Transverse colon (tissue), 4 donors: ENCODE results near the gene RSPH10B2. TPM values are rescaled to one million over a fixed set of nuclear protein-coding genes. Genes with fewer than 3 reads are reported as not detected.
"Not testable (repeated sequence)": the region's sequence is repeated elsewhere in the genome, so short reads cannot be mapped to it uniquely, and the experiment has no call there.

ENCODE experiments used
- DNase-seq: peaks from one replicate; pipeline ENCODE4 v3.0.0-alpha.2; 2019
- H3K27ac ChIP-seq, 4 donors: fragments of 200-600 bp; sonication (generic); 2 replicates each; pipeline ENCODE4 v1.5.1; 2016 to 2018; ENCODE audit warnings: inconsistent platforms in 4 of 4
- H3K27me3 ChIP-seq: fragments of 200-600 bp; sonication (generic); 2 replicates; pipeline ENCODE4 v1.5.1; 2017; ENCODE audit warnings: inconsistent platforms
- H3K36me3 ChIP-seq, 4 donors: fragments of 200-600 bp; sonication (generic); 2 replicates each; pipeline ENCODE4 v1.5.1; 2017 to 2019; ENCODE audit warnings: inconsistent platforms in 4 of 4
- H3K4me1 ChIP-seq, 4 donors: fragments of 200-600 bp; sonication (generic); 2 replicates each; pipeline ENCODE4 v1.5.1; 2017 to 2020; ENCODE audit warnings: inconsistent platforms in 4 of 4
- H3K4me3 ChIP-seq, 4 donors: fragments of 200-600 bp; sonication (generic); 1 replicate in 1 of 4; 2 replicates in 3 of 4; pipeline versions ENCODE4 v1.5.1 to v1.6.1; 2017 to 2019; ENCODE audit warnings: inconsistent platforms in 4 of 4
- H3K9me3 ChIP-seq, 2 donors: fragments of 200-600 bp; sonication (generic); 2 replicates each; pipeline ENCODE4 v1.5.1; 2017 to 2019; ENCODE audit warnings: inconsistent platforms in 2 of 2
- EP300 ChIP-seq: sonication (generic); formaldehyde crosslinking; IDR thresholded peaks from one replicate; pipeline ENCODE4 v1.6.1; 2017; ENCODE audit warnings: antibody characterized with exemption, low read depth
- POLR2A ChIP-seq: fragments of 450-650 bp; IDR thresholded peaks from one replicate; pipeline ENCODE4 v1.6.1; 2016; ENCODE audit warnings: antibody characterized with exemption, mild to moderate bottlenecking, moderate library complexity
- POLR2AphosphoS5 ChIP-seq, 3 donors: sonication (generic); formaldehyde crosslinking; IDR thresholded peaks; one replicate each; pipeline ENCODE4 v1.6.1; 2016; ENCODE audit warnings: antibody characterized with exemption in 3 of 3
- WGBS, 2 donors: methylation state at CpG; one replicate each; pipeline ENCODE4 v1.1.5; 2018; ENCODE audit warnings: low coverage in 1 of 2; 5-methylcytosine and 5-hydroxymethylcytosine counted together
- in situ Hi-C, 4 donors: fragments of 200-750 bp; cut with MboI; loops; one replicate each; pipeline versions ENCODE4 v1.15.0 to v1.15.1; 2017; ENCODE audit warnings: low sequenced_read_pairs in 3 of 4, low pct_ligation_motif_present in 1 of 4, low pct_unique_long_range_greater_than_20kb in 1 of 4
- intact Hi-C: fragments of 100-400 bp; cut with DNase I; formaldehyde crosslinking; loops from one replicate; pipeline ENCODE4 v1.15.1; 2023; ENCODE audit warnings: low total_unique reads
- total RNA-seq, 4 donors: library from RNA; depleted of rRNA; stranded (reverse); fragments of >200 nt; gene quantifications; one replicate each; pipeline ENCODE4 v1.1.0, GENCODE V29; 2016
- TF ChIP-seq, protein P1 (sequence below), 5 experiments: fragments of 200-600 bp in 3 of 5; fragments of 450-650 bp in 2 of 5; sonication (generic) in 3 of 5; IDR thresholded peaks; 1 replicate in 2 of 5; 2 replicates in 3 of 5; pipeline ENCODE4 v1.5.1; 2016 to 2017; ENCODE audit warnings: antibody characterized with exemption in 5 of 5, inconsistent platforms in 3 of 5, mild to moderate bottlenecking in 2 of 5, moderate library complexity in 1 of 5

RSPH10B2 gene
- total RNA-seq, 4 donors from 2014 or later = 0.68 TPM; not detected in 3

- 58 to 71% methylated on average over 7 of the region's 7 CpGs for WGBS, 2 donors
- no peaks in the 10 kb centered on the region for H3K9me3 ChIP-seq
- in situ Hi-C loops (no loop called here), intact Hi-C loops (no loop called here)
- H3K36me3 ChIP-seq = no peaks in the 10 kb centered on the region
- H3K4me1 ChIP-seq = no peaks in the 10 kb centered on the region
- no peak overlapping the region for H3K4me3 ChIP-seq
- TF ChIP-seq POLR2A (no peak), EP300 (no peak), POLR2AphosphoS5 (IDR thresholded peaks at IDR 0.05) (no peak)
- TF ChIP-seq, protein P1, sequence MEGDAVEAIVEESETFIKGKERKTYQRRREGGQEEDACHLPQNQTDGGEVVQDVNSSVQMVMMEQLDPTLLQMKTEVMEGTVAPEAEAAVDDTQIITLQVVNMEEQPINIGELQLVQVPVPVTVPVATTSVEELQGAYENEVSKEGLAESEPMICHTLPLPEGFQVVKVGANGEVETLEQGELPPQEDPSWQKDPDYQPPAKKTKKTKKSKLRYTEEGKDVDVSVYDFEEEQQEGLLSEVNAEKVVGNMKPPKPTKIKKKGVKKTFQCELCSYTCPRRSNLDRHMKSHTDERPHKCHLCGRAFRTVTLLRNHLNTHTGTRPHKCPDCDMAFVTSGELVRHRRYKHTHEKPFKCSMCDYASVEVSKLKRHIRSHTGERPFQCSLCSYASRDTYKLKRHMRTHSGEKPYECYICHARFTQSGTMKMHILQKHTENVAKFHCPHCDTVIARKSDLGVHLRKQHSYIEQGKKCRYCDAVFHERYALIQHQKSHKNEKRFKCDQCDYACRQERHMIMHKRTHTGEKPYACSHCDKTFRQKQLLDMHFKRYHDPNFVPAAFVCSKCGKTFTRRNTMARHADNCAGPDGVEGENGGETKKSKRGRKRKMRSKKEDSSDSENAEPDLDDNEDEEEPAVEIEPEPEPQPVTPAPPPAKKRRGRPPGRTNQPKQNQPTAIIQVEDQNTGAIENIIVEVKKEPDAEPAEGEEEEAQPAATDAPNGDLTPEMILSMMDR (IDR thresholded peaks at IDR 0.05) = no peak
- H3K27ac ChIP-seq = no peak overlapping the region
- DNase-seq = no peak
- peaks cover 22% of the 10 kb centered on the region for H3K27me3 ChIP-seq
Observed at GRCh38 chr7:6831018-6831725, 77.3 kb downstream of the RSPH10B2 start.

- TF ChIP-seq POLR2A = no peak
- TF ChIP-seq, protein P1 (IDR thresholded peaks at IDR 0.05) = no peak
- Histone ChIP-seq H3K27ac (no peak overlapping the region), H3K4me3 (no peak overlapping the region), H3K27me3 (peaks cover 22% of the 10 kb centered on the region), H3K4me1 (no peaks in the 10 kb centered on the region), H3K36me3 (no peaks in the 10 kb centered on the region), H3K9me3 (no peaks in the 10 kb centered on the region)
- no peak for DNase-seq
- WGBS, 2 donors = 86 to 90% methylated on average over 2 to 6 of the region's 6 CpGs
- intact Hi-C loops (no loop called here), in situ Hi-C loops (no loop called here)
Observed at GRCh38 chr7:6833636-6834035, 79.7 kb downstream of the RSPH10B2 start.

DNA sequence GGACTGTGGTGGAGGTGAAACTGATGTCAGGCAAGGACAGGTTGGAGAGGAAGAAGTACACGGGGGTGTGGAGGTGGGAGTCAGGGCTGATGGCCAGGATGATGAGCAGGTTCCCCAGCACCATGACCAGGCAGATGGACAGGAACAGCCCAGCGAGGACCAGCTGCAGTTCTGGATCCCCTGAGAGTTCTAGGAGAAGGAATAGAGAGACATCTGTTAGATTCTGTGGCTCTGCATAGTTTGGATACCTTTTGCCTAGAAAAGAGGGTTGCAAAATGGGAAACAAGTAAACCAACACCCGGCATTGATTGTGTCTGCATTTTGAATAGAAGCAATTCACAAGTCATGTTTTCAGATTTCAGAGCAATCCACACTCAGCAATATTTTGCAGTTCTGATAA, 81.6 kb downstream of the RSPH10B2 start:
- intact Hi-C loops, H3K27ac ChIP-seq, in situ Hi-C loops, H3K36me3 ChIP-seq, H3K4me1 ChIP-seq, H3K4me3 ChIP-seq, H3K9me3 ChIP-seq, DNase-seq: not testable (repeated sequence)
- WGBS, 2 donors = 53 to 86% methylated on average over 1 to 3 of the region's 3 CpGs
- H3K27me3 ChIP-seq = peaks cover 19% of the 10 kb centered on the region

DNA sequence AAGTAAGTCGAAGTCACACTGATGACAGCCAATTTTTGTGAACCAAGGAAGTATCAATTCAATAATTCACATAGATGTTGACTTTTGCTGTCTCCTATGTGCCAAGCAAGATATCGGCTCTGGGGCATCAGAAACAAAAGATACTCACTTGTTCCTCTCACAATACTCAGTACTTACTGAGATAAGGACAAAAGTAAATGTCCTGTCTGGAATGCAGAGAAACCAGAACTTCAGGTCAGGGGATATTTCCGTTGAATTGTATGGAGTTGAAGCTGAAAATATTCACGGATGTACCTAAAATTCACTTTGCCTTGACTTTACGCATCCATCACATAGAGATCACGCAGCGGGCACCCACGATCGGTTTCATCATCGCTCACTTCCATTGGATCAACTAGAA, 83.2 kb downstream of the RSPH10B2 start:
- H3K9me3 ChIP-seq, H3K4me1 ChIP-seq, H3K36me3 ChIP-seq, H3K27ac ChIP-seq, DNase-seq, H3K27me3 ChIP-seq, intact Hi-C loops, in situ Hi-C loops, H3K4me3 ChIP-seq: not testable (repeated sequence)
- 84 to 90% methylated on average over 2 to 10 of the region's 10 CpGs for WGBS, 2 donors

- in situ Hi-C loops = not testable (repeated sequence)
Observed at GRCh38 chr7:6842278-6842921, 88.5 kb downstream of the RSPH10B2 start.

DNA sequence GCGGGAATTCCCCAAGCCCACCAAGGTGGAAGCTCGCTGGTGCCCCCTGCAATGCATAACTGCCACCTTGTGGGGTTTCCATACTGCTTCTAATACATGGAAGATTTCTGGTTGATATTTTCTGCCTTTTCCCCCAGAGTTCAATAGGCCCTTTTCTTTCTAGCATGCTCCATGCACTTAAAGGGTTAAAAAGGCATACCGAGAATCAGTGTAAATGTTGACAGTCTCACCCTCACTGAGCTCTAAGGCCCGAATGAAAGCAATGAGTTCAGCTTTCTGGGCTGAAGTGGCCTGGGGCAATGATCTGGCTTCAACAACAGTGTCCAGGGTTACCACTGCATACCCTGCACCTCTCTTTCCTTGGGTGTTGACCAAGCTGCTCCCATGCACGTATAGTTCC, 89.2 kb downstream of the RSPH10B2 start:
- WGBS, 2 donors = 29% methylated on average over 5 of the region's 5 CpGs; no CpG with 5 or more reads in 1 of the 2 donors
- H3K36me3 ChIP-seq, H3K27me3 ChIP-seq, H3K4me3 ChIP-seq, intact Hi-C loops, H3K4me1 ChIP-seq, DNase-seq, in situ Hi-C loops, H3K9me3 ChIP-seq, H3K27ac ChIP-seq: not testable (repeated sequence)

More at GRCh38 chr7:6842278-6842921, 88.5 kb downstream of the RSPH10B2 start:
- H3K27me3 ChIP-seq, DNase-seq, H3K27ac ChIP-seq, H3K36me3 ChIP-seq, intact Hi-C loops, H3K4me3 ChIP-seq, H3K9me3 ChIP-seq, H3K4me1 ChIP-seq: not testable (repeated sequence)
- 61% methylated on average over 20 of the region's 20 CpGs; no CpG with 5 or more reads in 1 of the 2 donors for WGBS, 2 donors

DNA sequence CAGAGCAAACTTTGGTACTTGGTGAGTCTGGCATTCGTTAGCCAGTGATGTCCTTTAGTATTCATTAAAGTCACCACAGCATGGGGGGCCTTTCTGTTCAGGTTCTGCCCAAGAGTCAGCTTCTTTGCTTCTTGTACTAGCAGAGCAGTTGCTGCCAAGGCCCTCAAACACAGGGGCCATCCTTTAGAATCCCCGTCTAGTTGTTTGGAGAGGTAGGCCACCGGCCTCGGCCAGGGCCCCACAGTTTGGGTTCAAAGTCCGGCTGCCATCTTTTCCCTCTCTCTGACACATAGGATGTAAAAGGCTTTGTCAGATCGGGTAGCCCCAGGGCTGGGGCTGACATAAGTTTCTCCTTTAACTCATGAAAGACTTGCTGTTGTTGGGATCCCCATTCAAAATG, 89.8 kb downstream of the RSPH10B2 start:
- H3K9me3 ChIP-seq, in situ Hi-C loops, H3K27me3 ChIP-seq, H3K36me3 ChIP-seq, intact Hi-C loops, H3K27ac ChIP-seq, DNase-seq, H3K4me3 ChIP-seq, H3K4me1 ChIP-seq: not testable (repeated sequence)
- 71% methylated on average over 6 of the region's 6 CpGs; no CpG with 5 or more reads in 1 of the 2 donors for WGBS, 2 donors

DNA sequence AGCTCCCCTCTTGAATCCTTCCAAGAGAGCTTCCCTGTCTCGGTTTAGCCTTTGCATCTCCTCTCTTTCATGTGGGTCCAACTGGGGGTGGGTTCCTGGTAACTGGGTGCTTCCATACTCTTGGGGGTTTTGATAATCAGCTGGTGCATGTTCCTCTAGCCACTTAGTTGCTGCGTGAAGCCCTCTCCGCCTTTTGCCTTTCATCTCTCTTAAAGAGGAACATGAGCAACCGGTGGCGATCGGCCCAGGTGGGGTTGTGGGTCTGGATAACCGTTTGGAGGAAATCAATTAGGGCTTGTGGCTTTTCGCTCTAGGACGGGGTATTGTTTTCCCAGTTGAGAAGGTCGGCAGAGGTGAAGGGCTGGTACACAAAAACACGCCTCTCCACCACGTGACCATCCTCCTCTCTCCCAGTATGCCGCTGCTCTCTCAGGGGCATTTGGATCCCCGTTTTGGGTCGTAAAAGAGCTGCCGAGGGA, 92.1 kb downstream of the RSPH10B2 start:
- H3K27me3 ChIP-seq, H3K4me3 ChIP-seq, H3K27ac ChIP-seq, intact Hi-C loops, DNase-seq, H3K9me3 ChIP-seq, H3K36me3 ChIP-seq, H3K4me1 ChIP-seq, in situ Hi-C loops: not testable (repeated sequence)
- WGBS, 2 donors = 64 to 73% methylated on average over 6 to 16 of the region's 16 CpGs
